Brain microvascular endothelial cell (primary cell): ENCODE measurements around the gene FOXRED2.

Source experiments
- DNase-seq: peaks from one replicate; pipeline ENCODE4 v3.0.0-alpha.2; 2020
- H3K27ac ChIP-seq: fragments of 250-450 bp; sonication (Bioruptor Pico); 2 replicates; pipeline ENCODE4 v1.5.1; 2020; ENCODE audit warnings: mild to moderate bottlenecking, moderate library complexity
- H3K27me3 ChIP-seq: fragments of 250-450 bp; sonication (Bioruptor Pico); replicated peaks from 2 replicates; pipeline ENCODE4 v1.5.1; 2020; ENCODE audit warnings: mild to moderate bottlenecking
- H3K36me3 ChIP-seq: fragments of 250-450 bp; sonication (Bioruptor Pico); replicated peaks from 2 replicates; pipeline ENCODE4 v1.5.1; 2020; ENCODE audit warnings: mild to moderate bottlenecking
- H3K4me3 ChIP-seq: 2 replicates; pipeline ENCODE4 v1.5.1; 2011; ENCODE audit warnings: low read depth, mild to moderate bottlenecking, control low read depth, low read length, moderate library complexity
- CTCF ChIP-seq: IDR thresholded peaks from 2 replicates; pipeline ENCODE4 v1.5.1; 2011; ENCODE audit warnings: low read depth, mild to moderate bottlenecking, moderate library complexity, low read length, control low read depth, inconsistent platforms; ENCODE audit errors: missing control alignments
- in situ Hi-C: cut with HindIII; loops from 2 replicates; pipeline ENCODE4 v1.10.0; 2017; ENCODE audit warnings: low sequenced_read_pairs, low pct_ligation_motif_present

Gene FOXRED2

GRCh38 chr22:36548606-36549005 lies 41.8 kb upstream of the FOXRED2 start:
- H3K27ac ChIP-seq, result no peak overlapping the region
- H3K36me3 ChIP-seq, result no peaks in the 10 kb centered on the region
- H3K4me3 ChIP-seq, result no peak overlapping the region
- H3K27me3 ChIP-seq, result peaks cover 12% of the 10 kb centered on the region
- DNase-seq, result no peak
- in situ Hi-C loops, result no loop called here
- TF ChIP-seq CTCF, result no peak

- in situ Hi-C loops, result no loop called here
Observed at GRCh38 chr22:36546932-36547331, 40.1 kb upstream of the FOXRED2 start.

GRCh38 chr22:36546092-36546804 lies 39.4 kb upstream of the FOXRED2 start:
- H3K27me3 ChIP-seq, result peaks cover 6% of the 10 kb centered on the region
- no peaks in the 10 kb centered on the region for H3K36me3 ChIP-seq
- in situ Hi-C loops, result no loop called here
- peak; percentile 24 for DNase-seq
- H3K27ac ChIP-seq, result no peak overlapping the region
- H3K4me3 ChIP-seq, result no peak overlapping the region
- TF ChIP-seq CTCF, result peak; percentile 71

More at GRCh38 chr22:36546932-36547331, 40.1 kb upstream of the FOXRED2 start:
- peak; percentile 76 for DNase-seq
- no peak overlapping the region for H3K4me3 ChIP-seq
- TF ChIP-seq CTCF, result no peak
- H3K36me3 ChIP-seq, result no peaks in the 10 kb centered on the region
- H3K27ac ChIP-seq, result no peak overlapping the region
- H3K27me3 ChIP-seq, result peaks cover 12% of the 10 kb centered on the region

GRCh38 chr22:36544107-36544620 lies 37.3 kb upstream of the FOXRED2 start:
- Histone ChIP-seq H3K27me3 (no peaks in the 10 kb centered on the region), H3K27ac (peak overlapping the region; percentile 15), H3K4me3 (no peak overlapping the region), H3K36me3 (no peaks in the 10 kb centered on the region)
- in situ Hi-C loops, result no loop called here
- TF ChIP-seq CTCF, result no peak
- DNase-seq, result peak; percentile 64

GRCh38 chr22:36541831-36542411 lies 35.1 kb upstream of the FOXRED2 start:
- peak overlapping the region; percentile 61 for H3K27ac ChIP-seq
- in situ Hi-C loops, result no loop called here

More at GRCh38 chr22:36541831-36542411, 35.1 kb upstream of the FOXRED2 start:
- Histone ChIP-seq H3K36me3 (no peaks in the 10 kb centered on the region), H3K27me3 (no peaks in the 10 kb centered on the region), H3K4me3 (no peak overlapping the region)
- DNase-seq, result peak; percentile 81
- TF ChIP-seq CTCF, result no peak
